Umbilical cord (tissue), 2 donors: ENCODE measurements around the gene PCDHGA2. TPM values are rescaled to one million over a fixed set of nuclear protein-coding genes. Genes with fewer than 3 reads are reported as not detected.
A peak's percentile ranks its signal among the peaks of the same experiment; 100 is the strongest.
"Not testable (repeated sequence)": the region's sequence is repeated elsewhere in the genome, so short reads cannot be mapped to it uniquely, and the experiment has no call there.

ENCODE experiments used
- DNase-seq: peaks from one replicate; pipeline ENCODE4 v3.0.0-alpha.2; 2015; ENCODE audit warnings: low spot score
- total RNA-seq: library from RNA; depleted of rRNA; stranded (reverse); fragments of >200 nt; gene quantifications from one replicate; pipeline ENCODE4 v1.2.3, GENCODE V29; 2014; ENCODE audit warnings: low replicate concordance; ENCODE audit not compliant: insufficient read depth

Gene PCDHGA2
- total RNA-seq, result 4.6 TPM

DNA sequence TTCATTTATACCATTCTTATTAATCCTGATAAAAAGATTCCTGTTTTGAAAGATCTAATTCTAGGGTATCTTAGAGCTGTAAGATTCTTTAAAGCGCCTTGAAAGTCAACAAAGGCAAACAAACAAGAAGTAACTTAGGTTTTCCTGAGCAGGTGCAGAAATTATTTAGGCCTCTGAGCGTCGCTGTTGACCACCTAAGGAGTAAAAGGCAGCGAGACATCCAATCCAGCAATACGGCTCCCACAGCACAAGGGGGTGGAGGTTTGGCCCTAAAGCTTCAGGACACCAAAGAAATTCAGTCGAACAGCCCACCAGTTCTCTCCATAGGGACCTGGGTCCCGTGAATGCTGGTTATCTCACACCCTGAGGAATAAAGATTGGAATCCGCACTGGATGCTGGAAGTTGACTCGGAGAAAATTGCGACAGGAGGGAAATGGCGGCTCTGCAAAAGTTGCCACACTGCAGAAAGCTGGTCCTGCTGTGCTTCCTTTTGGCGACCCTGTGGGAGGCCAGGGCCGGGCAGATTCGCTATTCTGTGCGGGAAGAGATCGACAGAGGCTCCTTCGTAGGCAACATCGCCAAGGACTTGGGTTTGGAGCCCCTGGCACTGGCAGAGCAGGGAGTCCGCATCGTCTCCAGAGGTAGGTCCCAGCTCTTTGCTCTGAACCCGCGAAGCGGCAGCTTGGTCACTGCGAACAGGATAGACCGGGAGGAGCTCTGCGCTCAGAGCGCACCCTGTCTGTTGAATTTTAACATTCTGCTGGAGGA lies at the start of gene PCDHGA2:
TSS of gene PCDHGA2 (plus strand) at position 223 of the 769 bp plus-strand sequence.
- peak; percentile 23 for DNase-seq

DNA sequence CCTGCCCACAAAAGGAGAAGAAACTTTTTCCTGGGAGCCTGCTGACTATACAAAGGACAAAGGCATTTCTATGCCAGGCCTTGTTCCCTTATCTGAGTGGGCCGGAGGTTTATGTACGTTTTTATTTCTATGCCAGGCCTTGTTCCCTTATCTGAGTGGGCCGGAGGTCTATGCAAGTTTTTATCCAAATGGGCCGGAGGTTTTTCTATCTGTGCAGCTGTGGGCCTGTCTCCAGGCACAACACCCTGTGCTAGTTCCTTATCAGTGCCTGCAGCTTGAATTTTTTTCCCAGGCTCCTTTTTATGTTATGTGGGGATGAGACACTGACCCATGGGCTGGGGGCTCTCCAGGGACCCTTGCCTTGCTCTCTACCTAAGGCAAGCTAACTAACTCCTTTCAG lies 40.2 kb upstream of the PCDHGA2 start:
- no peak for DNase-seq

DNA sequence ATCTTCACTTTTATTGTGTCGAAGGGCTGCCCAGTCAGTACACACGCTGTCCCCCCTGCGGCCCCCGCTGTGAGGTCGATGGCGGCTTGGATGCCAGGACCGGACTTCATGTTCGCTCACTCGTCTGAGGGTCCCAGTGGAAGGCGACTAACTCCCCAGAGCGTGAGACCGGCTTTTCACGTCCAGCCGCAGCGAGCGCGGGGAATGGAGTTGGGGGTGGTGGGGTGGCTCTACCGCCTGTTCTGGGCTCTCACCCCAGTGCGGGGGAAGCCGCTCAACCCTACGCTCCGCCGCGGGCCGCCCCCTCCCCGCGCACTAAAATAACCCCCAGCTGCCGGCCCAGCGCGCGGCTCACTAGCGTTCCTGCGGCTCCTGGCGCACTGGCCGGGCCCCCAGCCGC lies 34.8 kb upstream of the PCDHGA2 start, which contains the start of gene SLC25A2:
TSS of gene SLC25A2 (minus strand) at position 294 of the 400 bp plus-strand sequence. CDS start at position 110, 184 bp downstream.
- no peak for DNase-seq

DNA sequence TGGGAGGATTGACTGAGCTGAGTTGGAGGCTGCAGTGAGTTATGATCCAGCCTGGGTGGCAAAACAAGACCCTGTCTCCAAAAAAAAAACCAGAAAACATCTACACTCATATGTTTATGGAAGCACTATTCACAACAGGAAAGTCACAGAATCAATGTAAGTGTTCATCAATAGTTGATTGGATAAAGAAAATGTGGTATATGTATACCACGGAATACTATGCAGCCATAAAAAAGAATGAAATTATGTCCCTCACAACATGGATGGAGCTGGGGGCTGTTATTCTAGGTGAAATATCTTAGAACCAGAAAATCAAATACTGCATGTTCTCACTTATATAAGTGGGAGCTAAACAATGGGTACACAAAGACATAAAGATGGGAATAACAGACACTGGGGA lies 31.9 kb upstream of the PCDHGA2 start:
- no peak for DNase-seq

DNA sequence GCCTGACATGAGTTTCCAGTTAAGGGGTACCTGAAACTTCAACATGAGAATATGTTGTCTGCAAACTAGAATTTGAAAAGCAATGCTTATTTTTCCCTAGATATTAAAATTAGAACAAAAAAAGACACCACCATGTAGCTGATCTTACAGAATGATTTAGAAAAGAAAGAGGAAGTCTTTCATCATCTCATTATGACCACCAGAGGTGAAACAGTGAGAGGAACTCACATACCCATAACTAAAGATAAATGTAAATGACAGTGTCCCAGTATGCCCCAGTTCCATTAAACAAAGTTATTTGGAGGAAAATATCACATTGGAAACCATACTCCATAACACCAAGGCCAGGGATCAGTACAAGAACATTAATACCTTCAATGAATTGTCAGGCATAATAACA lies 24.8 kb upstream of the PCDHGA2 start:
- DNase-seq, result no peak

DNA sequence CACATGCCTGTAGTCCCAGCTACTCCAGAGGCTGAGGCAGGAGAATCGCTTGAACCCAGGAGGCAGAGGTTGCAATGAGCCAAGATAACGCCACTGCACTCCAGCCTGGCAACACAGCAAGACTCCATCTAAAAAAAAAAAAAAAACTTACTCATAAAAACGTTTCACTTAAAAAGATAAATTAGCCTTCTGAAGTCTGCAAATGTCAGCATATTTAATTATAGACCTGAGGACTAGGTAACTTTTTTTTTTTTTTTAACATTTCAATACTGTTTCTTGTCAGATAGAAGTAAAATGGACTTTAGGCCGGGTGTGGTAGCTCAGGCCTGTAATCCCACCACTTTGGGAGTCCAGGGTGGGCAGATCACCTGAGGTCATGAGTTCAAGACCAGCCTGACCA lies 21.6 kb upstream of the PCDHGA2 start:
- DNase-seq, result not testable (repeated sequence)

DNA sequence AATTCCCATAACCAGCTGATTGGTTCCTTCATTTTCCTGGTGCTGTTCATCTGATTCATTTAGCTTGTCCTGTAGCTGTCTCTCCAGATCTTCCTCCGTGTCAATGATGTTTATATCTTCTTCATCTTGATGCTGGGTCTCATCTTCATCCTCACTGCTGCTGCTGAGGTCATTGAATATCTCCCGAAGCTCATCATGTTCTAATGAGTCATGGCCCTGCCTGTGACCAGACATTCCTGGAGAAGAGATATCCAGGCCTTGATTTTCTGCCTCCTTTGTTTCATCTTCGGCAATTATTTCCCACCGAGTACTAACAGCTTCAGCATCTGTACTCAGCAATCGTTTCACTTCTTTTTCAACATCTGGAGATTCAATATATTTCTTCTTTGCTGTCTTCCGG lies 19.4 kb upstream of the PCDHGA2 start:
- DNase-seq, result no peak

DNA sequence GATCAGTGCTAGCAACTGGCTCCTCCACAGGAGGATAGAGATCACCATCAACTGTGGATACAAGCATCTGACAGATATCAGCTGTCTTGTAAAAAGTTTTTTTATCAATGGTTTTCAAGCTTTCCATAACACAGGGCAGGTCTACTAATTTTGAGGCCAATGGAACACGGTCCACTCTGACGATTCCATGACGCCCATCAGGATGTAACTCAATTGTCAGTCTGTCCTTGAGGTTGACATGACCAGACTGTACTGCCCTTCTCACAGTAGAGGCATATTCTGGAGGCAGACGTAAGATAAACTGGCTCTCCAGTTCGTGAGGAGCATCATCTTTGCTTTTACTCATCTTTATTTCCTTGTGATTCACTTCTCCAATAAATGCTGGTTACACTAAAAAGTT lies 18.9 kb upstream of the PCDHGA2 start:
- no peak for DNase-seq

DNA sequence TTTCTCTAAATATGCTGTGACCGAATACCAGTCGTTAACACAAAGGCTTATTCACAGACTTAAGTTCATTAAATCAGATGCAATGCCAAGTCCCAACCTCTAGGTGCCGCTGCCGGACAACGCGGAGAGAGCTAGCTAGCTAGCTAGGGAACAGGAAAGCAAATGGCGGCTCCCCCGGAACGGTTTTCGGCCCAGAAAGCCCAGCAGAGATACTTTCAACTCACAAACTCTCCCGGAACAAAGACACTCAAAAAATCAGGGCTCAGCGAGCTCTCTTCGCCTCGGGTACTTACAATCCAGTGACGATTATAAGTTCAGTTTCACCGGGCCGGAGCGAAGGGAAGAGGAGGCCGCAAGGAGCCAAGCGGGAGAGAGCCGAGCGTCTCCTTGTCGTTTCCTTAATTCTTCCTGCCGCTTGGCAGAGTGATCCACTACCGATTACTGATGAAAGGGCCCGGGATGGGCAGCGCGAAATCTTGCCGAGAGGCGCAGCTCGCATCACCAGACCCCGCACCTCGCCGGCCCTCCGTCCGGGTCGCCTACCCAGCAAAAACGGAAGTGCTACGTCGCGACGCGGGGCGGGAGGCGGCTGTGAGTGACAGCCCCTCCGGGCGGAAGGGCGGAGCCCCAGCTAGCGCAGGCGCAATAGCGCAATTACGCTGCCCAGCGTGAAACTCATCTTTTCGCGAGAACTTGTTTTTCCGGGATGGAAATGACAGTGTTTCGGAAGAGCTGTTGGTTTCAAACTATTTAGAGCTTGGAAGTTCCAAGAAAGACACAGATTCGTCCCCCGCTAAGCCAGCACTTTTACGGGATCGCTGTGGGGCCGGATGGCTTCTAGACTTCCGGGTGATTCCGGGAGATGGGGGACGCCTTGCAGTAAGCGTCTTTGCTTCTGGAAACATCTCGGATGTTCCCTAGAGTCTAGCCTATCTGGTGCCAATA lies 18.1 kb upstream of the PCDHGA2 start, which contains the start of gene TAF7:
TSS of gene TAF7 (minus strand) at position 560 of the 945 bp plus-strand sequence. CDS start 740 bp downstream, outside the sequence.
- DNase-seq, result peak; percentile 94

DNA sequence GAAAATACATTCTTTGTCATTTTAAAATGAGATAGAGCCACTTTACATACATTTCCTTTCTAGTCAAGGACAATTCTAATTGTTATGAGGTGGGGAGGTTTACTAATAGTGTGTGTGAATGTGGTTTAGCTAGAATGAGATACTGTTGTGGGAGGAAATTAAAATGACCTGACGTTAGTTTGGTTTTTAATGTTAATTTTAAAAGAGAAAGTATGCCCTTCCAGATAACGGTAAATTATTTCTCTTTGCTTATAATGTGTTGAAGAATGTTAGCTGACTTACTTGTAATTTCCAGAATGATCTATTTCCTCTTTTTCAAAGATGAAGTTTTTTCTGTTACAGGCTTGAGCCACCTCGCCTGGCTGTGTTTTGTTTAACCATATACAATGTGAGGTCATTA lies 16.3 kb upstream of the PCDHGA2 start:
- DNase-seq, result no peak

DNA sequence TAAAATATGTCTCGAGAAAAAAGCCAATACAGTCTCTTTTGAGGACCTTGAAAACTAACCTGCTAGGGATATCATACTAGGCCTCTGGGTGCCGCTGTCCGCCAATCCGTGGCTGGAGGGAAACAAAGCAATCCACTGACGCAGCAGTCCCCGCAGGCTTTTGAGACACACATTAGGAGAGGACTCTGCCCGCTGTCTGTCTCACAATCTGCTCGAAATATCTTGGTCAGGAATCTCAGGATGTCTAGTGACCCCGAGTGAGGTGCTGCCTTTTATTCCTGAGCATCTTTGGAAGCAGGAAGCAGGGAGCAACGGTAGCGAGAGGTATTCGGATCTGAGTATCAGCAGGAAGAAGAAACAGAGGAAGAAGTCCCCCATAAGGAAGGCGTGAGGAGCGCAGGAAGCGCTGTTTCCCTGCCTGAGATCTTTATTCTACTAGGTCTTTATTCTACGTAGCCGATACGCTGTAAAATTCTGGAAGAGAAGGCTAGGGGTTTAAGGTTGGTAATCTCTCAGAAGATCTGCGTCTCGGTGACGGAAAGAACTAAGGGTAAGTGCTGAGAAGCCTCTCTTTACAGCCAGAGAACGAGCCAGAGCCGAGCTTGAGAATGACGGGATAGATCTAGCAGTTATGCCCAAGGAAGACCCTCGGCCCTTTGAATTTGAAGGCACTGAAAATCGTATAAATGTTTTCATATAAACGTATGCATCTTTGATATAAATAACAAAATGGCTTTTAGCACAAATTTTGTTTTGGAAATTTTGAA lies 12.3 kb upstream of the PCDHGA2 start:
- DNase-seq, result peak; percentile 24

DNA sequence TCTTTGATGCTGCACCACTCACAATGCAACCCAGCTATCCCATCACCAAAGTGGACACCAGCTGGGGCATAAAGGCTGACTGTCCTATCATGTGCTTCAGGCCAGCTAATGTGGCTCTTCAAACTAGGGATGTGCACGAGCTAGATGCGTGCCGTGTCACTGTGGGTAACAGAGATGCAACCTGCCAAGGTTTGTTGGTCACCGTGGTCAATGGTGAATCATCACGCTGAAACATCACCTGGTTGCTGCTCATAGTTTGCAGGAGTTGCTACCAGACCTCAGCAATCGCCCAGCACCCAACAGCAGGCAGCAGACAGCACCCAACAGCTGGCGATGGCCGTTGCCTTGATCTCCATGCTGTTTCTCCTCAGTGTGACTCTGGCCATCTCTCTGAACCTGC lies 10.3 kb upstream of the PCDHGA2 start:
- DNase-seq, result no peak

DNA sequence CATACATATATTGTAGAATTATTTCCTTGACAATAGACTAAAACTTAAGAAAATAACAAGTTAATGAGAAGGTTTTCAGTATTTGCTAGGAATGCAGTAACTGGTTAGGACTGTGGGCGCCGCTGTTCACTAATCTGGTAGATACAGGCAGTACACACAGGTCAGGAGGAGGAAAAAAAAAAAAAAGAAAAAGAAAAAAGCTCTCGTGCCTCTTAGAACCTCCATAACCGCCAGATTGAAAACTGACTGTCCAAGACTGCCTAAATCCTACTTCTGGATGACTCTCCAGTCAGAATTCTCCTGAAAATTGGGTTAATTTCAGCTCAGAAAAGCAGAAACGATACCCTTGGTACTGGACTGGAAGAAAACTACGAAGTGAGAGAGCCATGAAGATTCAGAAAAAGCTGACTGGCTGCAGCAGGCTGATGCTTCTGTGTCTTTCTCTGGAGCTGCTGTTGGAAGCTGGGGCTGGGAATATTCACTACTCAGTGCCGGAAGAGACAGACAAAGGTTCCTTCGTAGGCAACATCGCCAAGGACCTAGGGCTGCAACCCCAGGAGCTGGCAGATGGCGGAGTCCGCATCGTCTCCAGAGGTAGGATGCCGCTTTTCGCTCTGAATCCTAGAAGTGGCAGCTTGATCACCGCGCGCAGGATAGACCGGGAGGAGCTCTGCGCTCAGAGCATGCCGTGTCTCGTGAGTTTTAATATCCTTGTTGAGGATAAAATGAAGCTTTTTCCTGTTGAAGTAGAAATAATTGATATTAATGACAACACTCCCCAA lies 8.1 kb upstream of the PCDHGA2 start, which contains the start of gene PCDHGA1:
TSS of gene PCDHGA1 (plus strand) at position 216 of the 782 bp plus-strand sequence.
- DNase-seq, result no peak

DNA sequence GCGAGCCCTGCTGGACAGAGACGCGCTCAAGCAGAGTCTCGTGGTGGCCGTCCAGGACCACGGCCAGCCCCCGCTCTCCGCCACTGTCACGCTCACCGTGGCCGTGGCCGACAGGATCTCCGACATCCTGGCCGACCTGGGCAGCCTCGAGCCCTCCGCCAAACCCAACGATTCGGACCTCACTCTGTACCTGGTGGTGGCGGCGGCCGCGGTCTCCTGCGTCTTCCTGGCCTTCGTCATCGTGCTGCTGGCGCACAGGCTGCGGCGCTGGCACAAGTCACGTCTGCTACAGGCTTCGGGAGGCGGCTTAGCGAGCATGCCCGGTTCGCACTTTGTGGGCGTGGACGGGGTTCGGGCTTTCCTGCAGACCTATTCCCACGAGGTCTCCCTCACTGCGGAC lies 6.0 kb upstream of the PCDHGA2 start:
- DNase-seq, result not testable (repeated sequence)

DNA sequence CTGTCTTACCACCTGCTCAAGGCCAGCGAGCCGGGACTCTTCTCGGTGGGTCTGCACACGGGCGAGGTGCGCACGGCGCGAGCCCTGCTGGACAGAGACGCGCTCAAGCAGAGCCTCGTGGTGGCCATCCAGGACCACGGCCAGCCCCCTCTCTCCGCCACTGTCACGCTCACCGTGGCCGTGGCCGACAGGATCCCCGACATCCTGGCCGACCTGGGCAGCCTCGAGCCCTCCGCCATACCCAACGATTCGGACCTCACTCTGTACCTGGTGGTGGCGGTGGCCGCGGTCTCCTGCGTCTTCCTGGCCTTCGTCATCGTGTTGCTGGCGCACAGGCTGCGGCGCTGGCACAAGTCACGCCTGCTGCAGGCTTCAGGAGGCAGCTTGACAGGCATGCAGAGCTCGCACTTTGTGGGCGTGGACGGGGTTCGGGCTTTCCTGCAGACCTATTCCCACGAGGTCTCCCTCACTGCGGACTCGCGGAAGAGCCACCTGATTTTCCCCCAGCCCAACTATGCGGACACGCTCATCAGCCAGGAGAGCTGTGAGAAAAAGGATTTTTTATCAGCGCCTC lies 2.3 kb downstream of the PCDHGA2 start:
- not testable (repeated sequence) for DNase-seq

DNA sequence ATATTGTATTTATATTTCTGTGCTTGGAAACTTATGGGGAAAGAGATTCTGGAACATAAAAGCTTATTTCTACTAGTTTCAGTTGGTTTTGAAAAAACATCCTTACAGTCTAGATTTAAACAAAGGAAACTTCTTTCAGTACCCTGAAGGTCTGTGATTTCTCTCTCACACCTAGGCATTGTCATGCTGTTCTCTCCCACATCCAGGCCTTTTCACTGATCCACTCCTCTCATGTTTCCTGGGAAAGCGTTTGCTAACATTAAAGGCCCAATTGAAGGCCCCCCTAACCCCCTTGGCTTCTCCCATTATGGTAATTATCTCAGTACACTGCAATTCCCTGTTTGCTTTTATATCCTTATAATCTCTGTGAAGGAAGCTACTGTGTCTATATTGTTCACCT lies 4.2 kb downstream of the PCDHGA2 start:
- DNase-seq, result no peak

DNA sequence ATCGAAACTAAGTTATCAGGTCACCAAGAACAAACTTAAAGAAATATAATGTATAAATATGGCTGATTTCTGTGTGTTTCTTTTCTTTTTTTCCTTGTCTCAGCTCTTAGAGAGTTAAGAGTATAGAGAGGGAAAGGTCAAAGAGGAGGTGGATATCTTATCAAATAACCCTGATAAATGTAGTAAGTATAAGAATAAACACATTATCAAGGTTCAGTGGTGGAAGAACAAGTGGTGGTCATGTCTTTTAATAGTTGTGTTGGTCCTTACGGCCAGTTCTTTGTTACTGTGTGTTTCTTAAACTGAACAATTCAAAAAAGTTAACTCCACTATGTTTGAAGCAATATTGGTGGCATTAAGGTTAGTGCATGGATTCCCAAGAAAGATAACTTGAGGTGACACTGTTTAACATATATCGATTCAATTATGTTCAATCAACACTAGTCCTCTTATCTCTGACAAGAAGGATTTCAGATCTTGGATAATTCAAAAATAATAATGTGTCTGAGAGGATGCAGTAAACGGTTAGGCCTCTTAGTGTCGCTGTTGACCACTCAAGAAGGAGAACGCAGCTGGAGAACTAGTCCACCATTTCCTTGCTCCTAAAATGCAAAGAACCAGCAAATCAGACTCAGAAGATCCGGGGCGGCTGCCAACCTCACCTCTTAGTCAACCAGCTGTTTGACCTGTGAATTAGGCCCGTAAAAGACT lies 4.8 kb downstream of the PCDHGA2 start, which contains the start of gene PCDHGA3:
TSS of gene PCDHGA3 (plus strand) at position 588 of the 711 bp plus-strand sequence. CDS start 205 bp downstream, outside the sequence.
- DNase-seq, result no peak

DNA sequence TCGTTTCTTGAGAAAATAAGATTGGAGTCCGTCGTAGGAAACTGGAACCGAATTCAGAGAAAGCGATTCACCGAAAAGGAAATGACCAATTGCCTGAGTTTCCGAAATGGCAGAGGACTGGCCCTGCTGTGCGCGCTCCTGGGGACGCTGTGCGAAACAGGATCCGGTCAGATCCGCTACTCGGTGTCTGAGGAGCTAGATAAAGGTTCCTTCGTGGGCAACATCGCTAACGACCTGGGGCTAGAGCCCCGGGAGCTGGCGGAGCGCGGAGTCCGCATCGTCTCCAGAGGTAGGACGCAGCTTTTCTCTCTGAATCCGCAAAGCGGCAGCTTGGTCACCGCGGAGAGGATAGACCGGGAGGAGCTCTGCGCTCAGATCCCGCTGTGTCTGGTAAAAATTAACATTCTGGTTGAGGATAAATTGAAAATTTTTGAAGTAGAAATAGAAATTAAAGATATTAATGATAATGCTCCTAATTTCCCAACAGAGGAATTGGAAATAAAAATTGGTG lies 5.4 kb downstream of the PCDHGA2 start:
- DNase-seq, result no peak

DNA sequence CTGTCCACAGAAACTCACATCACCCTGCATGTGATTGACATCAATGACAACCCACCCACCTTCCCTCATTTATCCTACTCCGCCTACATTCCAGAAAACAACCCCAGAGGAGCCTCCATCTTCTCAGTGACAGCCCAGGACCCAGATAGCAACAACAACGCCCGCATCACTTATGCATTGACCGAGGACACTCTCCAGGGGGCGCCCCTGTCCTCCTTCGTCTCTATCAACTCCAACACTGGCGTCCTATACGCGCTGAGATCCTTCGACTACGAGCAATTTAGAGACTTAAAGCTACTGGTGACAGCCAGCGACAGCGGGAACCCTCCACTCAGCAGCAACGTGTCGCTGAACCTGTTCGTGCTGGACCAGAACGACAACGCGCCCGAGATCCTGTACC lies 6.8 kb downstream of the PCDHGA2 start:
- DNase-seq, result no peak
